Activated B cell treated with CpG ODN at 0.5 μM for 24 hours (primary cell): Measurements from ENCODE around the gene CCDC30. TPM values are rescaled to one million over a fixed set of nuclear protein-coding genes. Genes with fewer than 3 reads are reported as not detected.

ENCODE experiments used
- ATAC-seq: fragments of 200-7000 bp; cut with Tn5 transposase; one replicate; pipeline ENCODE4 v1.10.0; 2021; ENCODE audit warnings: low read depth, mild to moderate bottlenecking, moderate library complexity
- CTCF ChIA-PET: fragments of 350-600 bp; sonication (Branson Sonifier 250); formaldehyde crosslinking; loops from one replicate; lab custom pipeline; 2021; ENCODE audit warnings: antibody characterized with exemption; lab: Charles Lee
- POLR2A ChIA-PET: fragments of 350-600 bp; sonication (Branson Sonifier 250); formaldehyde crosslinking; loops from one replicate; lab custom pipeline; 2021; ENCODE audit warnings: antibody characterized with exemption; lab: Charles Lee
- DNase-seq: peaks from one replicate; pipeline ENCODE4 v3.0.0; 2022
- H3K27ac Mint-ChIP-seq: one replicate; pipeline ENCODE4 v1.8.0; 2020; ENCODE audit warnings: mixed read lengths
- H3K27me3 Mint-ChIP-seq: one replicate; pipeline ENCODE4 v1.8.0; 2021; ENCODE audit warnings: mixed read lengths
- H3K36me3 Mint-ChIP-seq: one replicate; pipeline ENCODE4 v1.8.0; 2021; ENCODE audit warnings: low read depth, mixed read lengths
- H3K4me1 Mint-ChIP-seq: one replicate; pipeline ENCODE4 v1.8.0; 2021; ENCODE audit warnings: mixed read lengths
- H3K4me3 Mint-ChIP-seq: one replicate; pipeline ENCODE4 v1.8.0; 2020; ENCODE audit warnings: mild to moderate bottlenecking, mixed read lengths
- H3K9me3 Mint-ChIP-seq: one replicate; pipeline ENCODE4 v1.8.0; 2020; ENCODE audit warnings: mixed read lengths
- CTCF ChIP-seq: fragments of 200-600 bp; IDR thresholded peaks from one replicate; pipeline ENCODE4 v1.8.0; 2022; ENCODE audit warnings: antibody characterized with exemption, mild to moderate bottlenecking
- intact Hi-C: fragments of 100-400 bp; cut with micrococcal nuclease; formaldehyde crosslinking; loops from one replicate; pipeline ENCODE4 v1.15.1; 2024
- total RNA-seq: library from RNA; stranded (reverse); gene quantifications from 2 replicates; pipeline ENCODE4 v1.2.3, GENCODE V29; 2022

Gene CCDC30
- total RNA-seq, 1 donor from 2014 or later: 3.5 TPM

GRCh38 chr1:42682739-42683531, 219.8 kb downstream of the CCDC30 start:
- CTCF ChIA-PET: interaction anchor here (0.9 to 1.4 kb wide), 2 partner anchors 11 to 83 kb away, joined by 3 to 4 read pairs; no protein-coding TSS in a partner anchor
- POLR2A ChIA-PET: interaction anchor here (0.5 to 4.8 kb wide), 32 partner anchors 9 to 1992 kb away, joined by 3 to 82 read pairs (median 5); partner anchors contain the start of genes C1orf50, CCDC30, CFAP57 and EBNA1BP2
- no peak for TF ChIP-seq CTCF

GRCh38 chr1:42684139-42684538, 221.1 kb downstream of the CCDC30 start:
- Mint-ChIP-seq H3K36me3 (peaks cover 61% of the 10 kb centered on the region), H3K27me3 (no peaks in the 10 kb centered on the region), H3K4me3 (peak overlapping the region; percentile 91), H3K27ac (peak overlapping the region; percentile 87), H3K9me3 (no peaks in the 10 kb centered on the region), H3K4me1 (peaks cover 79% of the 10 kb centered on the region)
- ATAC-seq (no peak), DNase-seq (no peak)
- no peak for TF ChIP-seq CTCF
- intact Hi-C loops: loop anchor here (5.0 to 10.0 kb wide), 2 partner anchors 238 to 681 kb away; partner anchors contain the start of gene ELOVL1
- POLR2A ChIA-PET: interaction anchor here (0.8 to 4.8 kb wide), 5 partner anchors 10 to 350 kb away, joined by 4 to 82 read pairs (median 15); partner anchors contain the start of genes C1orf50, FOXJ3, P3H1 and PPCS
- CTCF ChIA-PET: no interaction called here

More at GRCh38 chr1:42682739-42683531, 219.8 kb downstream of the CCDC30 start:
- Mint-ChIP-seq H3K36me3 (peaks cover 52% of the 10 kb centered on the region), H3K27me3 (no peaks in the 10 kb centered on the region), H3K9me3 (no peaks in the 10 kb centered on the region), H3K27ac (peak overlapping the region; percentile 87), H3K4me3 (peak overlapping the region; percentile 91), H3K4me1 (peaks cover 67% of the 10 kb centered on the region)
- ATAC-seq: peak; percentile 41
- intact Hi-C loops: loop anchor here (1.0 to 10.0 kb wide), 9 partner anchors 25 to 682 kb away; partner anchors contain the start of genes C1orf50, CCDC30, ELOVL1 and ERMAP
- DNase-seq: peak; percentile 71

GRCh38 chr1:42686418-42686817, 223.3 kb downstream of the CCDC30 start:
- no peak overlapping the region for H3K27ac Mint-ChIP-seq
- H3K9me3 Mint-ChIP-seq: no peaks in the 10 kb centered on the region
- no peak for TF ChIP-seq CTCF
- H3K27me3 Mint-ChIP-seq: no peaks in the 10 kb centered on the region
- ChIA-PET CTCF (no interaction called here), POLR2A (interaction anchor here (1.1 to 1.2 kb wide), 2 partner anchors 28 to 80 kb away, joined by 3 to 4 read pairs; partner anchors contain the start of genes C1orf50, P3H1 and PPIH)
- no peak for DNase-seq
- H3K4me3 Mint-ChIP-seq: peak overlapping the region; percentile 24
- ATAC-seq: no peak
- H3K36me3 Mint-ChIP-seq: peaks cover 70% of the 10 kb centered on the region
- intact Hi-C loops: loop anchor here (10.0 kb wide), 1 partner anchor 678 kb away; the partner anchor contains the start of gene ELOVL1
- H3K4me1 Mint-ChIP-seq: peaks cover 90% of the 10 kb centered on the region

- ChIA-PET CTCF (interaction anchor here (1.6 kb wide), 1 partner anchor 32 kb away, joined by 4 read pairs; the partner anchor contains the start of gene PPIH), POLR2A (interaction anchor here (0.6 to 3.0 kb wide), 2 partner anchors 7 to 1057 kb away, joined by 3 to 23 read pairs; partner anchors contain the start of gene YBX1)
- intact Hi-C loops: loop anchor here (2.0 to 10.0 kb wide), 2 partner anchors 111 to 675 kb away; partner anchors contain the start of gene ELOVL1
- no peak for TF ChIP-seq CTCF
- DNase-seq (no peak), ATAC-seq (no peak)
- H3K27ac Mint-ChIP-seq: no peak overlapping the region
- H3K36me3 Mint-ChIP-seq: peaks cover 72% of the 10 kb centered on the region
- no peaks in the 10 kb centered on the region for H3K27me3 Mint-ChIP-seq
- no peaks in the 10 kb centered on the region for H3K9me3 Mint-ChIP-seq
- H3K4me3 Mint-ChIP-seq: no peak overlapping the region
- H3K4me1 Mint-ChIP-seq: peaks cover 90% of the 10 kb centered on the region
Measured at GRCh38 chr1:42689912-42690311, 226.8 kb downstream of the CCDC30 start.
